Memory B cell (primary cell): ENCODE measurements around the gene TRNT1.

ENCODE experiments used
- ATAC-seq: fragments of 150-1000 bp; cut with Tn5 transposase; 2 replicates; pipeline ENCODE4 v1.10.0; 2021; ENCODE audit warnings: low read depth, mild to moderate bottlenecking, moderate library complexity
- DNase-seq, 2 donors: peaks; one replicate each; pipeline ENCODE4 v3.0.0; 2022; ENCODE audit warnings: low spot score in 2 of 2
- H3K27ac Mint-ChIP-seq: one replicate; pipeline ENCODE4 v1.8.0; 2022; ENCODE audit warnings: mild to moderate bottlenecking, moderate library complexity, mixed read lengths
- H3K27me3 Mint-ChIP-seq: one replicate; pipeline ENCODE4 v1.8.0; 2022; ENCODE audit warnings: mixed read lengths
- H3K36me3 Mint-ChIP-seq: one replicate; pipeline ENCODE4 v1.8.0; 2022; ENCODE audit warnings: mild to moderate bottlenecking, mixed read lengths
- H3K4me1 Mint-ChIP-seq: one replicate; pipeline ENCODE4 v1.8.0; 2022; ENCODE audit warnings: mixed read lengths
- H3K4me3 Mint-ChIP-seq: one replicate; pipeline ENCODE4 v1.8.0; 2022; ENCODE audit warnings: mild to moderate bottlenecking, moderate library complexity, mixed read lengths
- H3K9me3 Mint-ChIP-seq: one replicate; pipeline ENCODE4 v1.8.0; 2022; ENCODE audit warnings: mixed read lengths

TRNT1 gene

DNA sequence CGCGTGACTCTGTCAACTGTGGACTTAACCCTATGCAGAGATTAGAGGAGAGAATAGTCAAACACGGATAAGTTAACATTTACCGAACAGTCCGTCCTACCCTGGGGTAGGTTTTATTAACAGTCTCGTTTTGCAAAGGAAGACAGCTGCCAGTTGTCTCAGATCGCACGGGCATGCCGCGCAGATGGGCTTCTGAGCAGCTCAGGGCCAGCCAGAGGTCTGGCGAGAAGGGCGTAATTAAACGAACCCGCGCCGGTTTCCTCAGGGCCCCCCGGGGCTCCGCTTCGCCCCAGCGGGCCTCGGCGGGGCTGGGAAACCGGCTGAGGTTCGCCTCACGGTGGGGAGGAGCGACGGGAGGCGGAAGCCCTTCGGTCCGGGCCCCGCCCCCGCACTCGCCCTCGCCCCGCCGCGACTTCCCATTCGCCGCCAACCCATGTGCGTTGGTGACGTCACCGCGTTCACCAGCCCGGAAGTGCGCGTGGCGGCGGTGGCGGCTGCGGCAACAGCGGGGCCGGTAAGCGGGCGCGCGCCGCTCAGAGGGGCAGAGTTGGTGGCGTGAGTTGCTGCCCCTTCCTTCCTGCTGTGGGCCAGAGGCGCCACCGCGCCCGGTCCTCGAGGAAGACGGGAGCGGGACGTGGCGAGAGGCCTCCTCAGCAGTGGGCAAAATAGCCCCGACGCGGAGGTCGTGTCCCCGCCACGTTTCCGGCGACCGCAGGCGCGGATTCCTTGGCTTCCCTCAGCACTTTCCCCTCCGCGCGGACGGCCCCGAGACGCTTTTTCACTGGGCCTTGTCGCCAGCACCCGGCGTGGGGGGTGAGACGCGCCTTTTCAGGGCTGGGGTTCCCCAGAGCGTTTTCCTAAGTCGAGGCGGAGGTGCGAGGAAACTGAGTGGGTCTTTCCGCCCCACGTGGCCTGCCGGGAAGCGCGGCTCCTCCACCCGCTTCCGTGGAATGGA, at the start of gene TRNT1:
Gene TRNT1 (plus strand): TSS at position 464 of the 955 bp plus-strand sequence. CDS start 2,101 bp downstream, outside the sequence.
- Mint-ChIP-seq H3K27me3 (no peaks in the 10 kb centered on the region), H3K9me3 (no peaks in the 10 kb centered on the region), H3K4me1 (peaks cover 14% of the 10 kb centered on the region), H3K36me3 (peaks cover 2% of the 10 kb centered on the region), H3K27ac (peak within 1 kb of the TSS; percentile 98), H3K4me3 (peak within 1 kb of the TSS; percentile 98)
- DNase-seq: peak; percentile 94 to 97
- peak; percentile 92 for ATAC-seq

DNA sequence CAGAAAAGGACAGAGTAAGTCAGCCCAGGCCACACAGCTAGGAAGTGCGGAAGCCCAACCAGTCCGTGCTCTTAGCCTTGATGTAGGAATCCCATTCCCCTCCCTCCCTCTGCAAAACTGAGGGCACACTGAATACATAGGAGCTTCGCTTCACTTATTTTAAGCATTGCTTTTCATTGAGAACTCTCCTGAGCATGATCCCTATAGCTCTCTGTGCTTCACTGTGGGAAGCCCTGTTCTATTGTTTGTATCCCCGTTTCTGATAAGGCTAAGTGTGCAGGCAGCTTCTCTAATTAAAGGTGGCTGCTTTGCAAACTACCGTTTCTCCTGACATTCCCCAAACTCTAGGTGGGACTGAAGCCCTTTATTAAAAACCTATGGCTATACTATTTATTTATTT, 46.4 kb upstream of the TRNT1 start:
- Mint-ChIP-seq H3K9me3 (no peaks in the 10 kb centered on the region), H3K4me3 (no peak overlapping the region), H3K27ac (no peak overlapping the region), H3K4me1 (peaks cover 16% of the 10 kb centered on the region), H3K36me3 (no peaks in the 10 kb centered on the region), H3K27me3 (peaks cover 2% of the 10 kb centered on the region)
- ATAC-seq (no peak), DNase-seq (no peak)

DNA sequence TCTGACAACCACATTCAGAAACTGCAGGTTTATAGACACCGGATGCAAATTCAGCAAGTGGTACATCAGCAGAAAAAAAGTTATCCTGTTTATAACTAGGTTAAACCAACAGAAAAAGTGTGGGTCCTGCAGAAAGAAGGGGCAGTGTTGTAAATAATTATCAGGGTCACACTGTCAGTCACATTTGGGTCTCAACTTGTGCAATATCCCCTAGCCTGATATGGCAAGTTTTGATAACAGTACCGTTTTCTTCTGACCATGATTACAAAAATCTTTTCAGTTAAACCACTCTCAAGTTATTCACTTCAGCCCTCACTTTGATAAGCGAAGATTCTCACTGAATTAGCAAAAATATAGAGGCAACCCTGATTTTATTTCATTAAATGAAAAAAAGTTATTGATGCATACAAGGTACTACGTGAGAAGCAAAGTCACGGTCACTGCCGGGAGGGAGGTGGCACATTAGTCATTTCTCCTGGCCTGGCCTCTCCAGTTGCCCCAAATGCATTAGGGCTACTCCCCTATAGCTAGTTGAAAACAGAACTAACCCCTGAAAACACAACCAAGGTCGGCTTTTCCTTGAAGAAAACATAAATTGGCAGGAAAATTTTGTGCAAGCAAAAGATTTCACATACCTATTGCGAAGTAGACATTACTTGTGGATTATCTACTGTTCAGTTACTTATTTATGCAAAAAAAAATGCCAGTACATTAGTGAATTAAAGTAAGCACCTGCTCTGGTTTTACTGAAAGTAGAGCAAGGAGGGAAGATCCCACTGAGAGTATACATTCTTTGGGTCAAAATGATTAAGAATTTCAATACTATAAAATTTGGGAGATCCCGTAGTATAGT, 45.1 kb upstream of the TRNT1 start:
- peak; percentile 23 for ATAC-seq
- Mint-ChIP-seq H3K36me3 (no peaks in the 10 kb centered on the region), H3K4me3 (peak overlapping the region; percentile 11), H3K4me1 (peaks cover 19% of the 10 kb centered on the region), H3K9me3 (no peaks in the 10 kb centered on the region), H3K27ac (no peak overlapping the region), H3K27me3 (peaks cover 2% of the 10 kb centered on the region)
- no peak for DNase-seq

DNA sequence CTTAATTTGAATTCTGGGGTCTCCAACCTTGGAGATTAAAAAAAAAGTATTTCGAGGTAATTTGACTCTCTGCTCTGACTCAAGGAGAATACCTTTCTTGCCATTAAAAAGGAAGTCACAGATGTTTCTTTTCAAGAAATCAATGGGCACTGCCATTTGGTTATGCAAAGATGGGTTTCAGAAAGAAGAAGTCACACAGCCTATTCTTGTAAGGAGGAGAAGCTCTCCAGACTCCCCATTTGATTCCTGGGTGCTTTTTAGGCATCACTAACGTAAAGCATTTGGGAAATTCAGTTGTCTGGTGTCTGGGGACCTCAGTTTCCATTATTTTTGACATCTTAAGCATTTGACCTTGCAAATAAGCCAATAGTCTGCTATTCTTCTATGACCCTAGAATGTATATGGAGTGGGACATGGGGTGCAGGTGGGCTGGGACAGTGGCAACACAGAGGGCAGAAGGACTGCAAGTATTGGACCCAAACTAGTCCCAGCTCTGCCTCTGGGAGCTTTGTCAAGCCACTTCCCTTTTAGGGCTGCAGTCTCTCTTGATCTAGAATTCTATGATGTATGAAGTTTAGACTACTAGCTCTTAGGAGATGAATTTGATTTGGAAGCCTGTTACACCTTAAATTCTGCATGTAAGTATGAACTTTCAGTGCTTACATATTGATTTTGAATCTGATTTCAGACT, 44.4 kb upstream of the TRNT1 start:
- ATAC-seq (peak; percentile 85), DNase-seq (peak in 1 of 2 donors; percentile 5)
- Mint-ChIP-seq H3K27ac (no peak overlapping the region), H3K4me3 (peak overlapping the region; percentile 67), H3K27me3 (peaks cover 2% of the 10 kb centered on the region), H3K4me1 (peaks cover 21% of the 10 kb centered on the region), H3K36me3 (no peaks in the 10 kb centered on the region), H3K9me3 (no peaks in the 10 kb centered on the region)

DNA sequence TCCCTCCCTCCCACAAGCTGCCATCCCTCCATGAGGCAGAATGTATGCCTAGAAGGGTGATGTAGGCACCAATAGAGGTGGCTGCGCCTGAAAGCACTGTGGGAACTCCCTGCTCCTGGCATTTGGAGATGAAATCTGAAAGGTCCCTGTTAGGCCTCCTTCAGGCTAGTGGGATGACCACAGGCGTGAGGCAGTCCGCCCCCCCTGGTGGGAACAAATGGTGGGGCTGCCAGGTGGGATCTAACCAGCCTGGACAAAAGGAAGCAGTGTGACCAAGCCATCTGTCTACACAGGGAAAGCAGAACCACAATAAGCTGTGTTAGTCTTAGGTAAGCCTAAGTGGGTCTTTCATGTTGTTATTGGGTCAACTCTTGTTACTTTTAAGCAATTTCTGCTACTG, 41.9 kb upstream of the TRNT1 start:
- peaks cover 38% of the 10 kb centered on the region for H3K4me1 Mint-ChIP-seq
- no peak overlapping the region for H3K27ac Mint-ChIP-seq
- ATAC-seq (no peak), DNase-seq (no peak)
- H3K9me3 Mint-ChIP-seq: no peaks in the 10 kb centered on the region
- H3K4me3 Mint-ChIP-seq: no peak overlapping the region
- H3K27me3 Mint-ChIP-seq: no peaks in the 10 kb centered on the region
- no peaks in the 10 kb centered on the region for H3K36me3 Mint-ChIP-seq

DNA sequence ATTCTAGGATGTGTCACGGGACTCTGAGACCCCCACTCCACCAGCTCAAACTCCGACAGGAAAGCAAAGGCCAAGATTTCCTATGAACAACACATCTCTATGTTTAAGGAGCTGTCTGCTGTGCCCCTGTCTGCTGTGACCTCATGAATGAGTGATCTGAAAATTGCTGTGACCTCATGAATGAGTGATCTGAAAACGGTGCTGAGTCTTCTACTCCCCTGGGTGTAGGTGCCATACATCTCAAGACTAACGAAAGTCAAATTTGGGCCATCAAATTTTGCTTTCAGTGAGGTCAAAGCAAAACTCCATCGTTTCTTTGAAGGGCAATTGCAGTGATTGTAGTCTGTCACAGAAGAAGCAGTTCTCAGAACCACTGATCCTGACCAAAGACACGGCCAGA, 41.0 kb upstream of the TRNT1 start:
- no peak for ATAC-seq
- Mint-ChIP-seq H3K27me3 (no peaks in the 10 kb centered on the region), H3K36me3 (no peaks in the 10 kb centered on the region), H3K4me3 (no peak overlapping the region), H3K4me1 (peaks cover 38% of the 10 kb centered on the region), H3K9me3 (no peaks in the 10 kb centered on the region), H3K27ac (peak overlapping the region; percentile 16)
- no peak for DNase-seq

DNA sequence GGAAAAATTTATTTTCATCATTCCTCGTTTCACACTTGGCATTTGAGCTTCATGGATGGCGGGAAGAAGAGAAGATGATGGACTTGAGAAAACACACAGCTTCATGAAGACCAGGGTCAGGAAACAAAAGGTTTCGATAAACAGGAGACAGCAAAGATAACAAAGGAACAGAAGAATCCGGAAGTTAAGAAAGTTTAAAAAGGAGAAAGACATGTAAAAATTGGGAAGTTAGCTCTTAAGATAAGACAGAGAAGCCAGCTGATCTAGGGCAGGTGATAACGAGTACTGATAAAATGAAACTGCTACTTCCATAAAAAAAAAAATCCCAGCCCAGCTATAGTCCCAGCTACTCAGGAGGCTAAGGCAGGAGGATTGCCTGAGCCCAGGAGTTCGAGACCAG, 40.5 kb upstream of the TRNT1 start:
- Mint-ChIP-seq H3K36me3 (no peaks in the 10 kb centered on the region), H3K4me1 (peaks cover 35% of the 10 kb centered on the region), H3K4me3 (no peak overlapping the region), H3K27ac (peak overlapping the region; percentile 16), H3K27me3 (no peaks in the 10 kb centered on the region), H3K9me3 (no peaks in the 10 kb centered on the region)
- ATAC-seq: no peak
- no peak for DNase-seq

DNA sequence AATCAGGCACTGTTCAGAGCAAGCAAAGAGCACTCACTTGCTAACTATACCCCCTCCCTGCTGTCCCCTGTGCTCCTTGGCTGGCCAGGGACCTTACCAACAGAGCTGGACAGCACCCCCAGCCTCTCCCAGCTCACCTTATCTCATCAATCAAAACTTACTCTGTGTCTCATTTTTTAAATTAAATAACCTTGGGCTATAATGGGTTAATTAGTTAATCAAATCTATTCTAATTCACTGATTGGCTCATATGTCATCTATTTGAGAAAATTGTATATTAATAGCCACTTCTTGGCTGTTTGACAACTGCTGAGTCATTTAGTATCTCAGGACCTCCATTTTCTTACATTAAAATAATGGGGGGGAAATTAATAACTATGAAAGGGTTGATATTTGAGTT, 39.5 kb upstream of the TRNT1 start:
- DNase-seq: no peak
- no peaks in the 10 kb centered on the region for H3K36me3 Mint-ChIP-seq
- H3K4me1 Mint-ChIP-seq: peaks cover 30% of the 10 kb centered on the region
- H3K27ac Mint-ChIP-seq: no peak overlapping the region
- H3K4me3 Mint-ChIP-seq: no peak overlapping the region
- no peaks in the 10 kb centered on the region for H3K9me3 Mint-ChIP-seq
- H3K27me3 Mint-ChIP-seq: no peaks in the 10 kb centered on the region
- no peak for ATAC-seq

DNA sequence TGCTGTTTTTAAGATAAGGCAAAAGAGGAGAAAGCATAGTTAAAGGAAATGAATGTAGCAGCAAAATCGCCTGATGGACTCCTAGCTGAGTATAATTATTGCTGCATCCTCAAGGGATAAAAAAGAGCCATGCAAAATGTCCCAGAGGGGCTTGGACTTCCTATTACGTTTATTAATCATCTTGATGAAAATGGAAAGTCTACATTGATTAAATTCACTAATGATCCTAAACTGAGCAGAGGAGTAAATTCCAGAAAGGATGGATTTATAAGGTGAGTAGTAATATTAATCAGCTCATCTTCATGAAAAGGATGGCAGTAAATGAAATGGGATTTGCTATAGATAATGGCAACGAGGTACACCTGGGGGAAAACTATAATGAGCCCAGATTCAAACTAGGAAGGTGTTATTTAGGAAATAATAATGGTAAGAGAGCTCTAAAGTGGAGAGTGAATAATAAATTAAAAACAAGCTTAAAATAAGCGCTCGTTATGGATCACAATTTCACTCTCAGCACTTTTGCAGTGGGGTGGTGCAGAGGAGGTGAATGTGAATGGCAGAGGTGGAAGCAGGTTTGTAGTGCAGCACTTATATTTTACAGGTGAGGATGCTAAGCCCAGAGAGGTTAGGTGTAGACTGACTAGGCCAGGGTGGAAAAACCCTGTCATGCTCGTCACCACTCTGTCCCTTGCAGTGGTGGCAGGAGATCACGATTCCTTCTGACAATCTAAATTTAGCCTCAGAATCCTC, 38.8 kb upstream of the TRNT1 start:
- Mint-ChIP-seq H3K4me3 (no peak overlapping the region), H3K27ac (peak overlapping the region; percentile 54), H3K4me1 (peaks cover 24% of the 10 kb centered on the region), H3K36me3 (no peaks in the 10 kb centered on the region), H3K9me3 (no peaks in the 10 kb centered on the region), H3K27me3 (no peaks in the 10 kb centered on the region)
- DNase-seq (no peak), ATAC-seq (no peak)

DNA sequence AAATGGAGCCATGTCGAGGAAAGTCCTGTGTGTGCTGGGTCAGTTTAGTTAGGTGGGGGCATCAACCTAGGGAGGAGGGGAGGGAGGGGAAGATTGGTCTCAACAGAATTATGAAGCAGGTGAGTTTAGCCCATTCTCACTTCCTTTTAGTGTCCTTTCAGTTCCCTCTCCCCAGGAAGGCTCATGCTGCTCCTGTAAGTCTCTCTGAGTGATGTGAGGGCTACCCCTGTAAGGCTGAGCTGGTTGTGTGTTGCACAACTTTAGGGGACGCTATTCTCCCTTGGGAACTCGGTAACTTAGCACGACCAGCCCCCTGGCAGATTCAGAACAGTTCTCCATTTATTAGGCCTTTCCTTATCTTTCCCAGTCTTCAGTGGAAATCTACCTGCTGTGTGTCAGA, 37.7 kb upstream of the TRNT1 start:
- H3K27me3 Mint-ChIP-seq: no peaks in the 10 kb centered on the region
- ATAC-seq (peak; percentile 100), DNase-seq (peak in 1 of 2 donors; percentile 36)
- peak overlapping the region; percentile 39 for H3K4me3 Mint-ChIP-seq
- H3K36me3 Mint-ChIP-seq: no peaks in the 10 kb centered on the region
- no peaks in the 10 kb centered on the region for H3K9me3 Mint-ChIP-seq
- peak overlapping the region; percentile 54 for H3K27ac Mint-ChIP-seq
- H3K4me1 Mint-ChIP-seq: peaks cover 21% of the 10 kb centered on the region

DNA sequence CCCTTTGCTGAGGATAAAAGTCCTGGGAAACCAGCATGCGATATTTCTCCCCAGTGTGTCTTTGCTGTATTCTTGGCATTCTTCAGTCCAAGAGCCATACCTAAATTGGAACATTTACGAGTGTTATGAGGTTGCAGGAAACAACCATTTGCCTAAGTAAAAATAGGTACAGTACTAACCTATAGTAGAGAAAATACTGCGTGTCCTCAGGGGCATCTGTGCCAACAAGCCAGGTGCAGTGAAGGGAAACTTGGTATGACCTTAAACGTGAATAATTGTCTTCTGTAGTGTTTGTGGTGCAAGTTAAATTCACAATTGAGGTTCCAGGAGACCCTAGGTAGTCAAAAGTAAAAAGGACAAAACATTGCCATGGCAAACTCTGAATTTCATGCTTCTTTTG, 28.8 kb upstream of the TRNT1 start:
- Mint-ChIP-seq H3K9me3 (no peaks in the 10 kb centered on the region), H3K27ac (peak overlapping the region; percentile 28), H3K4me3 (no peak overlapping the region), H3K36me3 (peaks cover 1% of the 10 kb centered on the region), H3K4me1 (peaks cover 16% of the 10 kb centered on the region), H3K27me3 (peaks cover 2% of the 10 kb centered on the region)
- DNase-seq (no peak), ATAC-seq (peak; percentile 22)

DNA sequence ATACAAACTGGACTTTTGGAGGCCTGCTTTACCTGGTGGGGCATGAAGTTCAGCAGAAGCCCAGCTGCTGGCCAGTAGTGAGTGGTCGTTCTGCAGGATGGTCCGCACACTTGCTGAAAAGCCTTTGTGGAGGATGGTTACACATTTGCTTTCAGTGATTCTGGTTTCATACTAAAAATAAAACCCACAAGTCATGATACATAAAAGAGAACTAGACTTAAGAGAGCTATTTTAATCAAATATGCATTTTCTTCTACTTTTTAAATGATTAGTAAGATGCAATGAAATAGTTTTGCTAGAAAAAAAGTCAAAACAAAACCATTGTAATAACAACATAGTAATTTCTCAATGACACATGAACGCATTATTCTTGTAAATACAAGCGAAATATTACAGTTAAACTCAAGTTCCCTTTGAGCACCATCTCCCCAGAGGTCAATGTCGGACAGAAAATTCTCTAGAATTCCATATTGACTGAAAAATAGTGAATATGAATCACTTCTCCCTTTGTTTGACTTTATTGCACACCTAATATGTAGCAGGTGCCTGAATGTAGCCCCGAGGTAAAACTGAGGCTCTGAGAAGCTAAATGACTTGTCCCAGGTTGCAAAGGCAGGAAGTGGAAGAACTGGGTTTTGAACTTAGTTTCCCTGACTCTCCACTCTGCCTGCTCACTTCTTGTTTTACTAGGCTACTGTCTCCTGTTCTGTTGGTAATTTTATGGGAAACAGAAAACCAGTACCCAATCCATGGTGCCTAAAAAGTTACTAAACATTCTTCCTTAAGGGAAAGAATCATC, 24.9 kb upstream of the TRNT1 start:
- Mint-ChIP-seq H3K27me3 (peaks cover 2% of the 10 kb centered on the region), H3K4me3 (no peak overlapping the region), H3K4me1 (peaks cover 23% of the 10 kb centered on the region), H3K36me3 (peaks cover 1% of the 10 kb centered on the region), H3K9me3 (no peaks in the 10 kb centered on the region), H3K27ac (no peak overlapping the region)
- no peak for ATAC-seq
- no peak for DNase-seq

DNA sequence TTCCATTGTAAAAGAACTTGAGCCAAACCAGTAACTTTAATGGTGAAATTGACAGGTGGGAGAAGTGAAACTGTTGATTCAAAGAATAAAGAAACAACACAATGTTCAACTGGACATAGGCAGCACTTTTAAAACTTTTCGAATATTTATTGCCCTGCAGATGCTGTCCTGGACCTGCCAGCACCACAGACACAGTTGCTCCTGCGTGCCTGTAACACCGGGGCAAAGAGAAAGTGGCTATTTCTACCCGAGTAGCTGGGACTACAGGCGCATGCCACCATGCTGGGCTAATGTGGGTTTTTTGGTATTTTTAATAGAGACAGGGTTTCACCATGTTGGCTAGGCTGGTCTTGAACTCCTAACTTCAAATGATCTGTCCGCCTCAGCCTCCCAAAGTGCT, 24.0 kb upstream of the TRNT1 start:
- no peak overlapping the region for H3K4me3 Mint-ChIP-seq
- H3K27me3 Mint-ChIP-seq: peaks cover 2% of the 10 kb centered on the region

More for the DNA sequence above, 24.0 kb upstream of the TRNT1 start:
- Mint-ChIP-seq H3K9me3 (no peaks in the 10 kb centered on the region), H3K27ac (no peak overlapping the region), H3K36me3 (peaks cover 3% of the 10 kb centered on the region), H3K4me1 (peaks cover 20% of the 10 kb centered on the region)
- ATAC-seq: no peak
- no peak for DNase-seq
